Measurements from ENCODE around the gene RPA4. TPM values are rescaled to one million over a fixed set of nuclear protein-coding genes. Genes with fewer than 3 reads are reported as not detected.

The RPA4 gene, protein sequence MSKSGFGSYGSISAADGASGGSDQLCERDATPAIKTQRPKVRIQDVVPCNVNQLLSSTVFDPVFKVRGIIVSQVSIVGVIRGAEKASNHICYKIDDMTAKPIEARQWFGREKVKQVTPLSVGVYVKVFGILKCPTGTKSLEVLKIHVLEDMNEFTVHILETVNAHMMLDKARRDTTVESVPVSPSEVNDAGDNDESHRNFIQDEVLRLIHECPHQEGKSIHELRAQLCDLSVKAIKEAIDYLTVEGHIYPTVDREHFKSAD
- total RNA-seq (2021) (0.17 to 0.23 TPM in 2 of 3 replicates, not detected in the other), Bru-seq, nascent RNA (percentile 60 among the genes with signal in this experiment)
- long read RNA-seq, experiment 1, result 0 reads
- long read RNA-seq, experiment 2, result 0 reads
- long read RNA-seq, experiment 3, result 0 reads

- no peaks in the 10 kb centered on the region for H3K27me3 Mint-ChIP-seq (ENCODE audit: low read depth)
- ChIA-PET CTCF (no interaction called here), POLR2A (no interaction called here)
- no peak for ATAC-seq
- no peak within 1 kb of the TSS for H3K4me3 Mint-ChIP-seq
- H3K36me3 Mint-ChIP-seq, result no peaks in the 10 kb centered on the region
- H3K27ac Mint-ChIP-seq, result no peak within 1 kb of the TSS
- H3K9me3 Mint-ChIP-seq, result no peaks in the 10 kb centered on the region
- no peak for DNase-seq (ENCODE audit: low spot score)
- H3K4me1 Mint-ChIP-seq, result peaks cover 2% of the 10 kb centered on the region; the same call in 1 of the 2 replicates
- TF ChIP-seq NR1H2 (CRISPR knock-in tag; IDR thresholded peaks at IDR 0.05), result no peak
- TF ChIP-seq AFF4 (CRISPR knock-in tag; IDR thresholded peaks at IDR 0.05; ENCODE audit: borderline replicate concordance), result no peak
Observed at GRCh38 chrX:96883608-96884007, at the start of gene RPA4. TSS of gene RPA4 (plus strand) at chrX:96883908. CDS start at chrX:96884311, 403 bp downstream.

DNA sequence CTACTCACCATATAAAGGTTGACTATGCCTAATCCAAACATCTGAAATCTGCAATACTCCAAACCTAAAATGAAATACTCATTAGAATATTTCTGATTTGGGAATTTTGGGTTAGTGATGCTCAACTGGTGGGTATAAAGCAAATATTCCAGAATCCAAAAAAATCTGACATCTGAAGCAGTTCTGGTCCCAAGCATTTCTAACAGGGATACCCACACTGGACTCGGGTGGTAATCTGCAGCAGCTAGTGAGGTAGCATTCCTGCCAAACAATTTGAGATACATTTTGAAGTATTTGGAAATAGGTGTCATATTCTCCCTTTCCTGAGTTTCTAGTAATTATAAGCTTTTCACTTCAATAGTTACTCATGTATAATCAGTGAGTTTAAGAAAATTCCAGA is 49.6 kb upstream of the RPA4 start:
- POLR2A ChIA-PET, result no interaction called here
- TF ChIP-seq EMX1 (CRISPR knock-in tag; IDR thresholded peaks at IDR 0.05) (no peak), ATF6 (CRISPR knock-in tag; IDR thresholded peaks at IDR 0.05) (no peak)
- TF ChIP-seq, protein P1, sequence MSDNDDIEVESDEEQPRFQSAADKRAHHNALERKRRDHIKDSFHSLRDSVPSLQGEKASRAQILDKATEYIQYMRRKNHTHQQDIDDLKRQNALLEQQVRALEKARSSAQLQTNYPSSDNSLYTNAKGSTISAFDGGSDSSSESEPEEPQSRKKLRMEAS (CRISPR knock-in tag; IDR thresholded peaks at IDR 0.05), result no peak
- ATAC-seq, result no peak
- CTCF ChIA-PET, result no interaction called here
- no peaks in the 10 kb centered on the region for H3K9me3 Mint-ChIP-seq
- no peak overlapping the region for H3K27ac Mint-ChIP-seq
- no peak overlapping the region for H3K4me3 Mint-ChIP-seq
- no peak for DNase-seq (ENCODE audit: low spot score)
- H3K36me3 Mint-ChIP-seq, result no peaks in the 10 kb centered on the region
- peaks cover 14% of the 10 kb centered on the region for H3K4me1 Mint-ChIP-seq
- no peaks in the 10 kb centered on the region for H3K27me3 Mint-ChIP-seq (ENCODE audit: low read depth)

DNA sequence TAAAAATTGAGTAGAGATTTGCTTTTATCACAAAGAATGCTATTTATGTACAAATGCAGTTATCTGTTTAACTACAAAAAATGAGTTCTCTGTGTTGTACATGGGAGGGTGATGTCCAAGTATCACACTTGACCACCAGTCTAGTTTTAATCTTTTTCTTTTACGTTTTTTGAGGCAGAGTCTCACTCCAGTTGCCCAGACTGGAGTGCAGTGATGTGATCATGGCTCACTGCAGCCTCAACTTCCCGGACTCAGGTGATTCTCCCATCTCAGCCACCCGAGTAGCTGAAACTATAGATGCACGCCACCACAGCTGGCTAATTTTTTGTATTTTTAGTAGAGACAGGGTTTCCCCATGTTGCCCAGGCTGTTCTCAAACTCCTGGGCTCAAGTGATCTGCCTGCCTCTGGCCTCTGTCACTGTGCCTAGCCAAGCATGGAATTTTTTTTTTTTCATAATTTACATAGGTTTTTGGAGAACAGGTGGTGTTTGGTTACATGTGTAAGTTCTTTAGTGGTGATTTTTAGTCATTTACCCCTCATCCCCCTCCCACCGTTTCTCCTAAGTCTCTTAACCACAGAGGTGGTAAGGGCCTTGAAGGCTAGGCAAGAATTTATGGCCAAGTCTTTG is 47.9 kb upstream of the RPA4 start:
- Mint-ChIP-seq H3K4me3 (no peak overlapping the region), H3K36me3 (no peaks in the 10 kb centered on the region), H3K27me3 (ENCODE audit: low read depth) (no peaks in the 10 kb centered on the region), H3K27ac (peak overlapping the region; percentile 57; the same call in 1 of the 2 replicates), H3K4me1 (peaks cover 14% of the 10 kb centered on the region), H3K9me3 (no peaks in the 10 kb centered on the region)
- ChIA-PET POLR2A (no interaction called here), CTCF (no interaction called here)
- no peak for ATAC-seq
- DNase-seq (ENCODE audit: low spot score), result no peak
- TF ChIP-seq USF1 (CRISPR knock-in tag; IDR thresholded peaks at IDR 0.05) (no peak), ZNF232 (CRISPR knock-in tag; IDR thresholded peaks at IDR 0.05) (no peak), NFATC4 (CRISPR knock-in tag; IDR thresholded peaks at IDR 0.05) (no peak), PREB (CRISPR knock-in tag; IDR thresholded peaks at IDR 0.05; ENCODE audit: borderline replicate concordance) (no peak), ZNF423 (CRISPR knock-in tag; IDR thresholded peaks at IDR 0.05) (no peak), JAZF1 (CRISPR knock-in tag; IDR thresholded peaks at IDR 0.05) (no peak), ATF3 (CRISPR knock-in tag; conservative IDR thresholded peaks at IDR 0.05) (no peak), TEAD1 (CRISPR knock-in tag; IDR thresholded peaks at IDR 0.05) (no peak), ZNF671 (CRISPR knock-in tag; IDR thresholded peaks at IDR 0.05) (no peak)
- TF ChIP-seq, protein P2, sequence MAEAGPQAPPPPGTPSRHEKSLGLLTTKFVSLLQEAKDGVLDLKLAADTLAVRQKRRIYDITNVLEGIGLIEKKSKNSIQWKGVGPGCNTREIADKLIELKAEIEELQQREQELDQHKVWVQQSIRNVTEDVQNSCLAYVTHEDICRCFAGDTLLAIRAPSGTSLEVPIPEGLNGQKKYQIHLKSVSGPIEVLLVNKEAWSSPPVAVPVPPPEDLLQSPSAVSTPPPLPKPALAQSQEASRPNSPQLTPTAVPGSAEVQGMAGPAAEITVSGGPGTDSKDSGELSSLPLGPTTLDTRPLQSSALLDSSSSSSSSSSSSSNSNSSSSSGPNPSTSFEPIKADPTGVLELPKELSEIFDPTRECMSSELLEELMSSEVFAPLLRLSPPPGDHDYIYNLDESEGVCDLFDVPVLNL (CRISPR knock-in tag; IDR thresholded peaks at IDR 0.05; ENCODE audit: borderline replicate concordance, low read depth), result no peak
- TF ChIP-seq, protein P3, sequence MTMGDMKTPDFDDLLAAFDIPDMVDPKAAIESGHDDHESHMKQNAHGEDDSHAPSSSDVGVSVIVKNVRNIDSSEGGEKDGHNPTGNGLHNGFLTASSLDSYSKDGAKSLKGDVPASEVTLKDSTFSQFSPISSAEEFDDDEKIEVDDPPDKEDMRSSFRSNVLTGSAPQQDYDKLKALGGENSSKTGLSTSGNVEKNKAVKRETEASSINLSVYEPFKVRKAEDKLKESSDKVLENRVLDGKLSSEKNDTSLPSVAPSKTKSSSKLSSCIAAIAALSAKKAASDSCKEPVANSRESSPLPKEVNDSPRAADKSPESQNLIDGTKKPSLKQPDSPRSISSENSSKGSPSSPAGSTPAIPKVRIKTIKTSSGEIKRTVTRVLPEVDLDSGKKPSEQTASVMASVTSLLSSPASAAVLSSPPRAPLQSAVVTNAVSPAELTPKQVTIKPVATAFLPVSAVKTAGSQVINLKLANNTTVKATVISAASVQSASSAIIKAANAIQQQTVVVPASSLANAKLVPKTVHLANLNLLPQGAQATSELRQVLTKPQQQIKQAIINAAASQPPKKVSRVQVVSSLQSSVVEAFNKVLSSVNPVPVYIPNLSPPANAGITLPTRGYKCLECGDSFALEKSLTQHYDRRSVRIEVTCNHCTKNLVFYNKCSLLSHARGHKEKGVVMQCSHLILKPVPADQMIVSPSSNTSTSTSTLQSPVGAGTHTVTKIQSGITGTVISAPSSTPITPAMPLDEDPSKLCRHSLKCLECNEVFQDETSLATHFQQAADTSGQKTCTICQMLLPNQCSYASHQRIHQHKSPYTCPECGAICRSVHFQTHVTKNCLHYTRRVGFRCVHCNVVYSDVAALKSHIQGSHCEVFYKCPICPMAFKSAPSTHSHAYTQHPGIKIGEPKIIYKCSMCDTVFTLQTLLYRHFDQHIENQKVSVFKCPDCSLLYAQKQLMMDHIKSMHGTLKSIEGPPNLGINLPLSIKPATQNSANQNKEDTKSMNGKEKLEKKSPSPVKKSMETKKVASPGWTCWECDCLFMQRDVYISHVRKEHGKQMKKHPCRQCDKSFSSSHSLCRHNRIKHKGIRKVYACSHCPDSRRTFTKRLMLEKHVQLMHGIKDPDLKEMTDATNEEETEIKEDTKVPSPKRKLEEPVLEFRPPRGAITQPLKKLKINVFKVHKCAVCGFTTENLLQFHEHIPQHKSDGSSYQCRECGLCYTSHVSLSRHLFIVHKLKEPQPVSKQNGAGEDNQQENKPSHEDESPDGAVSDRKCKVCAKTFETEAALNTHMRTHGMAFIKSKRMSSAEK (CRISPR knock-in tag; IDR thresholded peaks at IDR 0.05; ENCODE audit: borderline replicate concordance), result no peak
